NCI-H510A (cell line): ENCODE measurements around the gene ERVMER34-1.

Source experiments
- DNase-seq: peaks from one replicate; lab custom pipeline; 2025; lab: John Stamatoyannopoulos, UW

ERVMER34-1 gene

DNA sequence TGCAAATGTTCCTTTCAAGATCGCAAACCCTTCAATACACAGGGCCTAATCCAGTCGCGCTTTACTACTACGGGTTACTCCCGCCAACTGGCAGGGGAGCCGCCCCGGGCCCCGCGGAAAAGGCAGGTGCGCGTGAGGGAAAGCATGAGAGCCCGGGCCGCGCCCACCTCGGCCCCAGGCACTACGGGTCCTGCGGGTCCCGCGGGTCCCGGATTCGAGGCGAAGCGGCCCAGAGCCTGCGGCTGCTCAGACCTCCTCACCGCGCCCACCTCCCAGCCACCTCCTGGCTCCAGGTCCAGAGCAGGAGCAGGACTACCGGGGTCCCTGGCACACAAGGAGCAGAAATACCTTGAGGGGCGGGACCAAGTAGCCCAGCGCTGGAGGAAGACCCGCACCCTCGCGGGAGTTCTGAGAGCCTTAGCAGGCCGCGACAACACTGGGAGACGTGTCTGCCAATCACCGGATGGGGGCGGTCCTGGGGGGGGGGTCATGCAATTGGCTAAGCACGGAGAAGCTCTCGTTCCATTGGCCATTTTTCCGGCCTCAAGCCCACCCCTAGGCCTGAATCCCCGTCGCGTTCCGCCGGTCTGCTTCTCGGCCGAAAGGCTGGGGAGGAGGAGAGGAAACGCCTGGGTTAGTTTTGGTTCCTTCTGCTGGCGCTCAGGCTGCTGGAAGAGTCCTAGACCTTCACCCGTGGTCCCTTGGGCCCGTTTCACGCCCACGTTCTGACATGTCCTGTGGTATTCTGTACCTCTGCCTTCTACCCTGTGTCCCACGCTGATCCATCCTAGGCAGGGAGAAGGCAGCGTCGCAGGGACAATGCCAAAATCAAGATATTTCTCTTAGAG is 29.0 kb downstream of the ERVMER34-1 start:
- peak; percentile 94 for DNase-seq

DNA sequence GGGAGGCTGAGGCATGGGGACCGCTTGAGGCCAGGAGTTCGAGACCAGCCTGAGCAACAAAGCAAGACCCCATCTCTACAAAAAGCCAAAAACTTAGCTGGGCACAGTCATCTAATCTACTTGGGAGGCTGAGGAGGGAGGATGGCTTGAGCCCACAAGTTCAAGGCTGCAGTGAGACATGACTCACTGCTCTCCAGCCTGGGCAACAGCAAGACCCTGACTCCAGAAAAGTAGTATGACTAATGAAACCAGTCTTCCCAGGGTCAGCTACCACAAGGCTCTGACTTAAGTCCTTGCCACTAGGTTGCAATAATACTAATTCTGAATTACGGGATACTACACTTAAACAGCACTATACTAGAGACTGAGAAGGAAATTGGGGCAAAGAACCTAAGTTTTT is 33.1 kb downstream of the ERVMER34-1 start:
- DNase-seq: no peak

DNA sequence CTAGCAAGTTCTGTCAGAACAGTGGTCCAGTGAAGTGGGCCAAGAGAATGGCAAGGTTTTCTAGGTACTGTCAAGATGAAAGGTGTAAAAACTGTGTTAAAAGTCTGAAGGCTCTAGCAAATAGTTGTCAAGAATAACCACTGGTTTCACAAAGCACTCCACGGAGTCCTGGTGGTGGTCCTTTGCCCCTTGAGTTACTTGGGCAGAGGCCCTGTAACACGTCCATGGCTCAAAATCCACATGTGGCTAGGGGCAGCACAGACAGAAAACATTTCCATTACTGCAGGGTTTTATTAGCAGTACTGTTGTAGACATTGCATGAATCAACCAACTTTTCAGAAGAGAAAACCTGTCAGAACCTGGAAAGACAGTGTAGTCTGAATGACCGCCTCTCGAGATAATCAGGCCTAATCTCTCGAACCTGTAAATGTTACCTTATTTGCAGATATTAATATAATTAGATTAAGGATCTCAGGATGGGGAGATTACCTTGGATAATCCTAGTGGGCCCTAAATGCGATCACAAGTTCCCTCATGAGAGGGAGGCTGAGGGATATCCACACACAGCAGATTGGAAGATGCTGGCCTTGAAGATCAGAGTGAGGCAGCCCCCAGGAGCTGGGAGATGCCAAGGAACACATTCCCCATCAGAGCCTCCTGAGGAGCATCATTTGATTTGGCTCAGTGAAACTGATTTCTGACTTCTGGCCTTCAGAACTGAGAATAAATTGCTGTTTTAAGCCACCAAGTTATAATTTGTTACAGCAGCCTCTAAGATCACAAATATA is 34.7 kb downstream of the ERVMER34-1 start:
- no peak for DNase-seq

DNA sequence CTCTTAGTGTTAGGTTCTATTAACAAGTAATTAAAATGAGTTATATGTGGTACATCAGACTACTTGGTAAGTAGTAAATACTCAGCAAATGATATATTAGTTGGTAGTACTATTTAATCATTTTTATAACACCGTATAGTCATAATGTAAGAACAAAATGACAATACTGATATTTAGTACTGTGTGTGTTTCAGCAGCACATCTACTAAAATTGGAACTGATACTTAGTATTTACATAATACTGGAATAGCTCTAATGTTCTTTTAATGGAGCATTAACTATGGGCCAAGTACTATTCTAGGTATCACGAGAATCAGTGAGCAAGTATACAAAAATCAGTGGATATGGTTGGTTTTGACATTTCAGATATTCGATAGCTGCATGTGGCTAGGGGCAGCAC is 35.3 kb downstream of the ERVMER34-1 start:
- DNase-seq: no peak

DNA sequence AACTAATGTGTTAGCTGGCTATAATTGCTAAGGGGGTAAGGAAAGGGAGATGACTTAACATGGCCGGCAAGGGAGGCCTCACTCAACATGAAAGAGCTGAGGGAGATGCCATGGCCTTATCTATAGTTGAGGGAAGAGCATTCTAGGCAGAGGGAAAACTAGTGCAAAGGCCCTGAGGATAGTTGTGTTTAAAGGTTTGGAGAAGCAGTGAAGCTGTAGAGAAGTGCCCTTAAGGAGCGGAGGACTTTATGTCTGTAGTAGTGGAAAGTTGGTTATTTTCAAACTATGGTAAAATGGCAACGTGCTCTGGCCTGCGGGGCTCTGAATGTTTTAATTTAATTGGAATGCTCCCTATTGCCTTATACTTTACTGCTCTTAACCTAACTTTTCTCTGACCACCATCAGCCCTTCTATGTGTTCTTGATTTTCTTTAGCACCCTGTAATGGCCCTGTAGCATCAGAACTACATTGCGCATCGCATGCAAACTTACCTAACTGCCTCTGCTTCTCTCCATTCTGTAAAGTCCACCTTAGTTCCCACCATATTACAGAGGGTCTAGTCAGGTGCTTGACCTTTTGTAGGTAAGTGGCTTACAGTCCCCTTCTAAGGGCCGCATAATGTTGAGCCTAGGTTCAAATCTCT is 35.8 kb downstream of the ERVMER34-1 start:
- no peak for DNase-seq

DNA sequence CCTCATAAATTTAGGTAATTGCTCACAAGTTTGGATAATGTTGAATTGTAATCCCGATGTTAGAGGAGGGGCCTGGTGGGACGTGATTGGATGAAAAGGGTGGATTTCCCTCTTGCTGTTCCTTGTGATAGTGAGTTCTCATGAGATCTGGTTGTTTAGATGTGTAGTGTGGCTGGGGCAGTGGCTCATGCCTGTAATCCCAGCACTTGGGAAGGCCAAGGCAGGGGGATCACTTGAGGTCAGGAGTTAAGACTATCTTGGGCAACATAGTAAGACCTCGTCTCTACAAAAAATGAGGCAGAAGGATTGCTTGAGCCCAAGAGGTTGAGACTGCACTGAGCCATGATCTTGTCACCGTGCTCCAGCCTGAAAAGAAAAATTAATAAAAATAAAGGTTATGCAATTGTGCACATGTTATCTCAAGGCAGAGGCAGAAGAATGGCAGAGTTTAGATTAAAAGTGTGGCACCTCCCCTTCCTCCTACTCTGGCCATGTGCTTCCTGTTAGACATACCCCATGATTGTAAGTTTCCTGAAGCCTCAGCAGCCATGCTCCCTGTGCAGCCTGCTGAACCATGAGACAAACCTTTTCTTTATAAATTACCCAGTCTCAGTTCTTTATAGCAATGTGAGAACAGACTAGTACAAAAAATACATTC is 36.5 kb downstream of the ERVMER34-1 start:
- DNase-seq: no peak

DNA sequence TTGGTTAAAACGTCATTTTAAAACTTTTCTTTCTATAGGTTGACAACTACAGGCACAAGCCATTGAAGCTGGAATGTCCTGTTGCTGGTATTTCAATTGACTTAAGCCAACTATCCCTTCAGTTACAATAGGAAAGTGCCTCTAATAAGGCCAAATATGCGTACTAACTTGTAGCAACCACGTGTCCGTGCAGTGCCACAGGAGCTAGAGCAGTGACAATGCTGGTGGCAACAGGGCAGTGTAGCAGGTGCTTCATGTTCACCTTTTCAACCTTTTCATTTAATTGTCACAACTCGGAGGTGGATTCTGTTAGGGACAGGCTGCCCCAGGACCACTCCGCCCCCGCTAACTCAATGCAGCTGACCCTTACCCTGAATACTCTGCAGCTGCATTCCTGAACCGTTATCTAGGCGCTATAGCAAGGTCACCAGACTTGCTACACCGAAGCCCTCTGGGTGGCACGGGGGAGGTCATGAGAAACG is 37.7 kb downstream of the ERVMER34-1 start:
- no peak for DNase-seq

DNA sequence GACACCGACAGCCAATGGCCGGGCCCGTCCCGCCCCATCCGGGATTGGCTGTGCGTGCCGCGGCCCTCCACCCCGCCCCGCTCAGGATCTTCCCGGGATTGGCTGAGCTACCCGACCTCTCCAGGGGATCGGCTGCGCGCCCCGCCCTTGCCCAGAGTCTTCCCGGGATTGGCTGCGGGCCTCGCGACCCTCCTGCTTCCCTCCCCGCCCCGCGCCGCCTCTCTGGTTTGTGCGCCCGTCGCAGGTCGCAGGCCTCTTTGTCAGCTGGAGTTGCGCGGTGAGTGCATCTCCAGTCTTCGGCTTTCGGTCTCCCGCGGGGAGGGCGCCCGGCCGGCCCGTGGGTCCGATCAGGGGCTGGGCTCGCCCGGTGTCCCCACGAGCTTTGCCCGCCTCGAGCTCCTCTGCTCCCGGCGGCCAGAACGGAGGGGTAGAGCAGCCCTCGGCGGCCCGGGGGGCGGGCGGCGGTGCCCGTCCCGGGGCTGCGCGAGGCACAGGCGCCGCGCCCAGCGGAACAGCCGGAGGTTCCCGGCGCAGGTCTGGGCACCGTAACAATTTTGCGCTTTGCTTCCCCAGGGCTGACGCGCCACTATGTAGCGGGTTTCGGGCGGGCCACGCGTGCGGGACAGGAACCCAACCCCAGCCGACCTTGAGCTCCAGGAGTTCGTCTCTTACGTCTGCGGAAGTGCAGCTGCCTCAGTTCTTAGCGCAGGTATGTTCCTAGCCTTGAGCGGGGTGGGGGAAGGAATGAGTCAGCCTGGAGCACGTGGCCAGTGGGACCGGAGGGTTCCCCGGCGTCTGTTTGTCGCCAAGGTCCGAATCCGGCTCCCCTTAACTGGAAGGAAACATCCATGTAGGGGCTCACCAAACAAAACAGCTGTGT is 38.7 kb downstream of the ERVMER34-1 start:
- DNase-seq: peak; percentile 93

DNA sequence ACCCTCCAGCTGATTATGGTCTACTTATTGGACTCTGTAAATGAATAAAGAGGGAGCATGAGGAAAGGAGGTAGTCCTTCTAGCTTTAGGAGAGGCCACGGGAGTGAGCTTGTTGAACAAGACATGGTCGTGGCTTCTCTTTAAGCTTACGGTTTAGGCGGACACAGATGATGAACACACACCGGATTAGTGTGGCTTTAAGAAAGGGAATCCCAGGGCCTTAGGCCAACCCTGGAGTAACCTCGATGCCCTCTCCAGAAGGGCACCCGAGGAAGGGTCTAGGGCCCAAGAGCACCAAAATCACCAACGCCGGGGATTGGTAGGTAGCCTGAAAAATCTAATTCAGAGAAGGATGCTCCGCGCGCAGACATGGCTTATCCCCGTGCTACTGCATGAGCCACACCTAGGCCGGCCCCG is 39.4 kb downstream of the ERVMER34-1 start:
- no peak for DNase-seq

DNA sequence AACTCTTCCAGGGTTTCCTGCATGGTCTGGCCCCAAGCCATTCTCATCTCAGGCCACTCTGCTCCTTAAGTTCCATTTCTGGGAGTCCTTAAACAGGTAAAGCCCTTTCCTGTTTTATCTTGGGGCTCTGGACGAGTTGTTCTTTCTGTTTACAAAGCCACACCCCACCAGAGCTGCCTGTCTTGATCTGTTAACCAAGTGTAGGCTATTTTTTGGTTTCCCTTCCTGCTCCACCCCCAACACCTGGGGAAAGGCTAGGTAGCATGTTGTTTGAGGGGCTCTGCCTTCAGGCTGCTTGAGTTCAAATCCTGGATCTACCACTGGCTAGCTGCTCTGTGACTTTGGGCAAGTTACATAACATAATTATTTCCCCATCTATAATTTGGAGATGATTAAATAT is 40.0 kb downstream of the ERVMER34-1 start:
- DNase-seq: no peak

DNA sequence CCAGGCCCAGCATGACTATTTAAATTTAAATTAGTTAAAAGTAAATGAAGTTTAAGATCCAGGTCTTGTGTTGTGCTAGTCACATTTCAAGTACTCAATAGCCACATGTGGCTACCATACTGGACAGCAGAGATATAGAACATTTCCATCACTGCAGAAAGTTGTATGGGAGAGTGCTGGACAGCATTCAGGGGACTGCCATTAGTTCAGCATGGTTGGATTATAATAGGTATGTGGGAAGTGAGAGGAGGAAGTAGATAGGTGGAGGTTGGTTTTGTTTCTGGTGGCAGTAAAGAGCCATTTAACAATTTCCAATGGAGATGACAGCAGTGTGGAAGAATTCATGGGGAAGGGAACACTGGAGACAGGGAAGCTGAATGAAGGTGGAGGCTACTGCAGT is 42.1 kb downstream of the ERVMER34-1 start:
- DNase-seq: no peak

DNA sequence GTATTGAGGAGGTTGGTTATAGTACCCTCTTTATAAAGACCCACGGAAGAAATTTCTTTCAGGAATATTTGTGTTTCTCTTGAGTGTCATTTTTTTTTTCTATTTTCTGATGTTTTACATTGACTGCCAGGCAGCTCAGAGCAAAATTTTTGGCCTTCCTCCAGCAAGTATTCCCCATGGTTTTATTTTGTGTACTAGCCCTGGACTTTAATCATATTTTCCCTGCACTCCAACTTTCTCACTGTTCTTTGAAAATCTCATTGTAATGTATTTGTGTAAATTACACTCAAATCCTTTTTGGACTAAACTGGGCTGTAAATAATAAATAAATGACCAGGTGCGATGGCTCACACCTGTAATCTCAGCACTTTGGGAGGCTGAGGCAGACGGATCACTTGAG is 46.6 kb downstream of the ERVMER34-1 start:
- no peak for DNase-seq

DNA sequence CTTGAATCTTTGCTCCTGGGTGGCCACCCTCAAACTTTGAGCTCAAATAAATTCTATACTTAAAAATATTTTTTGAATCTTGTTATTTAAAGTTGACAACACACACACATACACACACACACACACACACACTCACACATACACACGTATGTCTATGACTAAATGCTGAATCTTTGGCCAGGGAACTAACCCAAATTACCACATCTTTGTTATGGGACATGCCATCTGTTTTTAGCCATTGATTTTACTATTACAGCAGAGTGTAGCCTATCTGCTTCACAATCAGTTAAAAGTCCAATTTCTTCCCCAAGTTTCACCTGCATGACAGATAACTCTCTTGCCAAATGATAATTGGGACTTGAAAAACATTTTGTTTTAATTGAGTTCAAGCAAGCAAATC is 47.1 kb downstream of the ERVMER34-1 start:
- DNase-seq: no peak

DNA sequence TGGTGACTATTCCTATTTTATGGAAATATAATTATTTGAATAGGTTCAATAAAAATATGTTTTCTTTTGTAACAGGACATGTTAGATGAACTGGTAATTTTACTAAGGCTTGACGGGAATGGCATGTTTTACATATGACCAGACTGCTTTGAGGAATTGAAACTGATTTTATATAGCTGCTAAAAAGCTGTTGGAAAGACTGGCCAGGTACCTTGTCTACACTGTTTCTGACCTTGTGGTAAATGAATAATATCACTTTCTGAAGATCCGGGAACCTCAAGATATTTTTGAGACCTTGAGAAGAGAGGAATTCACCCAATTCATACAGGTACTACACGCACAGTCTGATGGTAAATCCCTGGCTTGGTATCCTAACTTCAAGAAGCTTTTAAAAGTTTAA is 50.0 kb downstream of the ERVMER34-1 start:
- DNase-seq: no peak

DNA sequence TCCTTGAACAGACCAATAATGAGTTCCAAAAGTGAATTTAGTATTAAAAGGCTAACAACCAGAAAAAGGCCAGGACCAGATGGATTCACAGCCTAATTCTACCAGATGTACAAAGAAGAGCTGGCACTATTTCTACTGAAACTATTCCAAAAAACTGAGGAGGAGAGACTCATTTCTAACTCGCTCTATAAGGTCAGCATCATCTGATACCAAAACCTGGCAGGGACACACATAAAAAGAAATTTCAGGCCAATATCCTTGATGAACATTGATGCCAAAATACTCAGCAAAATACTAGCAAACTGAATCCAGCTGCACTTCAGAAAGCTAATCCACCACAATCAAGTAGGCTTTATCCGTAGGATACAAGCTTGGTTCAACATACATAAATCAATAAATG is 56.3 kb downstream of the ERVMER34-1 start:
- no peak for DNase-seq

DNA sequence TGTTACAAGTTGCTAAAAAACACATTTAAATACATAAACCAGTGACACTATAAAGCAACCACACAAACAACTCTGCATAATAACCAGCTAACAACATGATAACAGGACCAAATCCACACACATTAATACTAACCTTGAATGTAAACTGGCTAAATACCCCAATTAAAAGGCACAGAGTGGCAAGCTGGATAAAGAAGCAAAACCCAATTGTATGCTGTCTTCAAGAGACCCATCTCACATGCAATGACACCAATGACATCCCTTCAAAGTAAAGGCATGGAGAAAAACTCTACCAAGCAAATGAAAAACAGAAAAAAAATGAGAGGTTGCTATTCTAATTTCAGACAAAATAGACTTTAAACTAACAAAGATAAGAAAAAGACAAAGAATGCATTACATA is 57.7 kb downstream of the ERVMER34-1 start:
- no peak for DNase-seq
